Stimulated activated naive B cell treated with anti-CD40 and anti-IgM and Interleukin-4, amounts not matched to agents 10 μg/mL and 1 μg/mL and 100 μg/mL, for 72 hours (primary cell): ENCODE measurements around the gene MTERF2.
A peak's percentile ranks its signal among the peaks of the same experiment; 100 is the strongest.
"Not testable (repeated sequence)": the region's sequence is repeated elsewhere in the genome, so short reads cannot be mapped to it uniquely, and the experiment has no call there.

Experiments
- ATAC-seq, 2 donors: fragments of 150-1000 bp; cut with Tn5 transposase; replicated peaks; 2 replicates each; pipeline ENCODE4 v1.10.0; 2021; ENCODE audit warnings: moderate library complexity in 1 of 2
- DNase-seq: peaks from one replicate; pipeline ENCODE4 v3.0.0; 2021
- H3K27ac Mint-ChIP-seq: one replicate; pipeline ENCODE4 v1.8.0; 2022; ENCODE audit warnings: mild to moderate bottlenecking, mixed read lengths
- H3K27me3 Mint-ChIP-seq, 2 donors: one replicate each; pipeline ENCODE4 v1.8.0; 2022; ENCODE audit warnings: mixed read lengths in 2 of 2
- H3K36me3 Mint-ChIP-seq, 2 donors: one replicate each; pipeline ENCODE4 v1.8.0; 2022; ENCODE audit warnings: mixed read lengths in 2 of 2, mild to moderate bottlenecking in 1 of 2
- H3K4me1 Mint-ChIP-seq, 2 donors: one replicate each; pipeline ENCODE4 v1.8.0; 2022; ENCODE audit warnings: mixed read lengths in 2 of 2, mild to moderate bottlenecking in 1 of 2
- H3K4me3 Mint-ChIP-seq, 2 donors: one replicate each; pipeline ENCODE4 v1.8.0; 2022; ENCODE audit warnings: mild to moderate bottlenecking in 2 of 2, mixed read lengths in 2 of 2, moderate library complexity in 1 of 2
- H3K9me3 Mint-ChIP-seq, 2 donors: one replicate each; pipeline ENCODE4 v1.8.0; 2022; ENCODE audit warnings: mixed read lengths in 2 of 2, mild to moderate bottlenecking in 1 of 2

Gene MTERF2

DNA sequence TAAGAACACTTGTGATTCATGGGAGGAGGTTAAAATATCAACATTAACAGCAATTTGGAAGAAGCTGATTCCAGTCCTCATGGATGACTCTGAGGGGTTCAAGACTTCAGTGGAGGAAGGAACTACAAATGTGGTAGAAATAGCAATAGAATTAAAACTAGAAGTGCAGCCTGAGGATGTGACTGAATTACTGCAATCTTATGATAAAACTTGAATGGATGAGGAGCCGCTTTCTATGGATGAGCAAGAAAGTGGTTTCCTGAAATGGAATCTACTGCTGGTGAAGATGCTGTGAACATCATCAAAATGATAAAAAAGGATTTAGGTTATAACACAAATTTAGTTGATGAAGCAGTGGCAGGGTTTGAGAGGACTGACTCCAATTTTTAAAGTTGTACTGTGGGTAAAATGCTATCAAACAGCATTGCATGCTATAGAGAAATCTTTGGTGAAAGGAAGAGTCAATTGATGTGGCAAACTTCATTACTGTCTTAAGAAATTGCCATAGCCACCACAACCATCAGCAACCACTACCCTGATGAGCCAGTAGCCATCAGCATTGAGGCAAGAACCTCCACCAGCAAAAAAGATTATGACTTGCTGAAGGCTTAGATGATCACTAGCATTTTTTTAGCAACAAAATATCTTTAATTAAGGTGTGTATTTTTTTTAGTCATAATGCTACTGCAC lies 25.9 kb upstream of the MTERF2 start:
- Mint-ChIP-seq H3K27me3 (no peaks in the 10 kb centered on the region), H3K9me3 (peaks cover 0 to 2% of the 10 kb centered on the region in 2 donors), H3K36me3 (peaks cover 10 to 17% of the 10 kb centered on the region in 2 donors), H3K27ac (no peak overlapping the region), H3K4me1 (no peaks in the 10 kb centered on the region), H3K4me3 (no peak overlapping the region)
- no peak for ATAC-seq
- DNase-seq = no peak

DNA sequence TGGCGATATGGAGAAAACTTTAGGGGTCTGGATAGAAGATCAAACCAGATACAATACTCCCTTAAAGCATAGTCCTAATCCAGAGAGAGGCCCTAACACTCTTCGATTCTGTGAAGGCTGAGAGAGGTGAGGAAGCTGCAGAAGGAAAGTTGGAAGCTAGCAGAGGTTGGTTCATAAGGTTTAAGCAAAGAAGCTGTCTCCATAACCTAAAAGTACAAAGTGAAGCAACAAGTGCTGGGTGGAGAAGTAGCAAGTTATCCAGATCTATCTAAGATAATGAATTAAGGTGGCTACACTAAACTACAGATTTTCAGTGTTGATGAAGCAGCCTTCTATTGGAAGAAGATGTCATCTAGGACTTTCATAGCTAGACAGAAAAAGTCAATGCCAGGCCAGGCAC lies 24.6 kb upstream of the MTERF2 start:
- no peak overlapping the region for H3K4me3 Mint-ChIP-seq
- peaks cover 6 to 10% of the 10 kb centered on the region in 2 donors for H3K36me3 Mint-ChIP-seq
- no peak for ATAC-seq
- H3K4me1 Mint-ChIP-seq = no peaks in the 10 kb centered on the region
- peaks cover 0 to 2% of the 10 kb centered on the region in 2 donors for H3K9me3 Mint-ChIP-seq
- H3K27ac Mint-ChIP-seq = no peak overlapping the region
- no peak for DNase-seq
- no peaks in the 10 kb centered on the region for H3K27me3 Mint-ChIP-seq

DNA sequence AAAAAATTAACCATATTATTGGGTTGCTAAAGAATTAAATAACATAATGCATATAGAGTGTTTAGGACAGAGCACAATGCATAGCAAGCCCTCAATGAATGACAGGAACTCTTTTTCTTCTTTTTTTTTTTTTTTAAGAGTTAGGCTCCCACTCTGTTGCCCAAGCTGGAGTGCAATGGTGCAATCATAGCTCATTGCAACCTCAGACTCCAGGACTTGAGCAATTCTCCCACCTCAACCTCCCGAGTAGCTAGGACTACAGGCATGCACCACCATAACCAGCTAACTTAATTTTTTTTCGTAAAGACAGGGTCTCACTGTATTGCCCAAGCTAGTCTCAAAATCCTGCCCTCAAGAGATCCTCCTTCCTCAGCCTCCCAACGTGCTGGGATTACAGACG lies 20.5 kb upstream of the MTERF2 start:
- Mint-ChIP-seq H3K9me3 (peaks cover 0 to 5% of the 10 kb centered on the region in 2 donors), H3K27ac (no peak overlapping the region), H3K27me3 (no peaks in the 10 kb centered on the region), H3K4me1 (no peaks in the 10 kb centered on the region), H3K36me3 (peaks cover 6 to 11% of the 10 kb centered on the region in 2 donors), H3K4me3 (no peak overlapping the region)
- ATAC-seq = no peak
- no peak for DNase-seq

GRCh38 chr12:107002665-107003064 lies 15.7 kb upstream of the MTERF2 start:
- not testable (repeated sequence) for DNase-seq, ATAC-seq, H3K4me3 Mint-ChIP-seq, H3K27me3 Mint-ChIP-seq, H3K4me1 Mint-ChIP-seq, H3K27ac Mint-ChIP-seq, H3K9me3 Mint-ChIP-seq
- peaks cover 16 to 22% of the 10 kb centered on the region in 2 donors for H3K36me3 Mint-ChIP-seq

DNA sequence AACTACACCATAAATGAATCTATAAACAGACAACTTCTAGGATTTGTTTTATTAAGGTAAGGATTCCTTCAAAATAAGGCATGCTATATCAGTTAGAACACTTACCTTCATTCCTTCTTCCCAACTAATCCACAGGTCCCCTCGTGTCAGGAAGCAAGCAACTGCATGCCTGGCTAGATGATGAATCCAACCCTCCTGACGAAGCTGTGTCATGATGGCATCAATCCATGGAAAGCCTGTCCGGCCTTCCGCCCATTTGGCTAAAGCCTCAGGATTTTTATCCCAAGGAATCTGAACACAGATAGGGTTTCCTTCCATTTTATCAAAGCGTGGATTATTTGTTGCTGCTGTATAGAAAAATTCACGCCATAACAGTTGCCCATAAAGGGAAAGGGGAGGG lies 12.5 kb upstream of the MTERF2 start:
- DNase-seq = no peak
- Mint-ChIP-seq H3K4me3 (no peak overlapping the region), H3K27me3 (no peaks in the 10 kb centered on the region), H3K27ac (no peak overlapping the region), H3K9me3 (peaks cover 3 to 4% of the 10 kb centered on the region in 2 donors), H3K4me1 (no peaks in the 10 kb centered on the region), H3K36me3 (peaks cover 26 to 33% of the 10 kb centered on the region in 2 donors)
- no peak for ATAC-seq

DNA sequence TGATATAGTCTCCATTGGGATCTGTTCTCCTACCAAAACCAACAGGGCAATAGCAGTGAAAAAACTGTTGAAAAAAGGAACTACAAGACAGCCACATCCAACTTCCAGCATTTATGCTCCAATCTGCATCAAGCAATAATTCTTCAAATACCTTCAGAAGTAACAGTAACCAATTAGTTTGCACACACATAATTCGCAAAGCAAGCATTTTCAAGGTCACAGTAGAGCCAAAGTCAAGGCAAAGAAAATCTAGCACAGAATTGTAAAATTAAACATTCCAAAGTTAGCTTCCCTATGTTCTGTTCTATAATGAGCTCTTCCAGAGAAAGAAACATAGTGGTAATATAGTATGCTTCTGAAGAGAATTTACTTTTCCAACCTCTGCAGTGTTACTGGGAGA lies 11.0 kb upstream of the MTERF2 start:
- peaks cover 26 to 33% of the 10 kb centered on the region in 2 donors for H3K36me3 Mint-ChIP-seq
- ATAC-seq = no peak

DNA sequence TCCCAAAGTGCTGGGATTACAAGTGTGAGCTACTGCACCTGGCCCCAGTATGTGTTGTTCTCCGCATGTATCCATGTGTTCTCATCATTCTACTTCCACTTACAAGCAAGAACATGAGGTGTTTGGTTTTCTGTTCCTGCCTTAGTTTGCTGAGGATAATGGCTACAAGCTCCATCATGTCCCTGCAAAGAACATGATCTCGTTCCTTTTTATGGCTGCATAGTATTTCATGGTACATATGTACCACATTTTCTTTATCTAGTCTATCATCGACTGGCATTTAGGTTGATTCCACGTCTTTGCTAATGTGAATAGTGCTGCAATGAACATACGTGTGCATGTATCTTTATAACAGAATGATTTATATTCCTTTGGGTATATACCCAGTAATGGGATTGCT lies 9.2 kb upstream of the MTERF2 start:
- H3K4me3 Mint-ChIP-seq, ATAC-seq, DNase-seq, H3K27ac Mint-ChIP-seq, H3K9me3 Mint-ChIP-seq, H3K27me3 Mint-ChIP-seq, H3K4me1 Mint-ChIP-seq: not testable (repeated sequence)
- peaks cover 21 to 27% of the 10 kb centered on the region in 2 donors for H3K36me3 Mint-ChIP-seq

More for the DNA sequence above, 11.0 kb upstream of the MTERF2 start:
- no peak overlapping the region for H3K4me3 Mint-ChIP-seq
- DNase-seq = no peak
- H3K27me3 Mint-ChIP-seq = no peaks in the 10 kb centered on the region
- H3K27ac Mint-ChIP-seq = no peak overlapping the region
- peaks cover 3 to 4% of the 10 kb centered on the region in 2 donors for H3K9me3 Mint-ChIP-seq
- H3K4me1 Mint-ChIP-seq = no peaks in the 10 kb centered on the region

- H3K9me3 Mint-ChIP-seq = peaks cover 2 to 3% of the 10 kb centered on the region in 2 donors
- no peaks in the 10 kb centered on the region for H3K4me1 Mint-ChIP-seq
- ATAC-seq (no peak), DNase-seq (no peak)
- H3K36me3 Mint-ChIP-seq = peaks cover 16 to 23% of the 10 kb centered on the region in 2 donors
- H3K27ac Mint-ChIP-seq = no peak overlapping the region
- no peaks in the 10 kb centered on the region for H3K27me3 Mint-ChIP-seq
- no peak overlapping the region for H3K4me3 Mint-ChIP-seq
Measured at GRCh38 chr12:106994579-106995220, 7.8 kb upstream of the MTERF2 start.

GRCh38 chr12:106987846-106988245 lies 900 bp upstream of the MTERF2 start:
- ATAC-seq (no peak), DNase-seq (no peak)
- H3K36me3 Mint-ChIP-seq = peaks cover 25 to 33% of the 10 kb centered on the region in 2 donors
- H3K4me3 Mint-ChIP-seq = peak overlapping the region; percentile 99
- peaks cover 31 to 40% of the 10 kb centered on the region in 2 donors for H3K4me1 Mint-ChIP-seq
- no peak overlapping the region for H3K27ac Mint-ChIP-seq
- peaks cover 17 to 20% of the 10 kb centered on the region in 2 donors for H3K9me3 Mint-ChIP-seq
- H3K27me3 Mint-ChIP-seq = no peaks in the 10 kb centered on the region

GRCh38 chr12:106986135-106986534 lies 811 bp downstream of the MTERF2 start:
- ATAC-seq (no peak), DNase-seq (no peak)
- Mint-ChIP-seq H3K4me3 (peak overlapping the region; percentile 99), H3K27me3 (no peaks in the 10 kb centered on the region), H3K36me3 (peaks cover 28 to 34% of the 10 kb centered on the region in 2 donors), H3K4me1 (peaks cover 31 to 40% of the 10 kb centered on the region in 2 donors), H3K27ac (no peak overlapping the region), H3K9me3 (peaks cover 17 to 20% of the 10 kb centered on the region in 2 donors)

- H3K27ac Mint-ChIP-seq = no peak overlapping the region
- H3K36me3 Mint-ChIP-seq = peaks cover 28 to 34% of the 10 kb centered on the region in 2 donors
- H3K4me3 Mint-ChIP-seq = peak overlapping the region in 1 of 2 donors; percentile 0
- DNase-seq (no peak), ATAC-seq (no peak)
- peaks cover 31 to 40% of the 10 kb centered on the region in 2 donors for H3K4me1 Mint-ChIP-seq
- H3K9me3 Mint-ChIP-seq = peaks cover 17 to 20% of the 10 kb centered on the region in 2 donors
- no peaks in the 10 kb centered on the region for H3K27me3 Mint-ChIP-seq
Measured at GRCh38 chr12:106985479-106985878, 1.5 kb downstream of the MTERF2 start.

- peak overlapping the region; percentile 78 for H3K27ac Mint-ChIP-seq
- peaks cover 31 to 40% of the 10 kb centered on the region in 2 donors for H3K4me1 Mint-ChIP-seq
- H3K27me3 Mint-ChIP-seq = no peaks in the 10 kb centered on the region
- peaks cover 17 to 20% of the 10 kb centered on the region in 2 donors for H3K9me3 Mint-ChIP-seq
- no peak for DNase-seq
- peaks cover 28 to 34% of the 10 kb centered on the region in 2 donors for H3K36me3 Mint-ChIP-seq
- H3K4me3 Mint-ChIP-seq = no peak overlapping the region
- ATAC-seq = no peak
Measured at GRCh38 chr12:106984588-106985137, 2.3 kb downstream of the MTERF2 start.

DNA sequence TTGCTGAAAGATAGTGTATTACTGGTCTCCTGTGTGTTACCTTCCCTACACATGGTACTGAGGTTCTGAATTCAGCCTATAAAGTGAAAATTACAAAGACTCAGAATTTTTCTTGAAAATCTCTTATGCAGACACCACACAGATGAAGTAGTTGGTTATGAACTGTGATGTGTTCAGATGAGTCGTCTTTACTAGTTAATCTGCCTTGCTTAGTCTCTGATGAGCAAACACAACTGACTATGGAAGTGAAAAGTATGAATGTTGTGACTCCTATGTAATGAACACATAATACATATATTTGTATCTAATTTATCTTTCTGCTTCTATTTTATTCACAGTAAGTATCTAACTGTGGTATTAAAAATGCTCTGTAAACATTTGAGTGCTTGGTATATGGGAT lies 4.7 kb downstream of the MTERF2 start:
- Mint-ChIP-seq H3K4me3 (no peak overlapping the region), H3K4me1 (peaks cover 26 to 33% of the 10 kb centered on the region in 2 donors), H3K9me3 (peaks cover 17 to 20% of the 10 kb centered on the region in 2 donors), H3K27me3 (no peaks in the 10 kb centered on the region), H3K36me3 (peaks cover 32 to 44% of the 10 kb centered on the region in 2 donors), H3K27ac (no peak overlapping the region)
- ATAC-seq = no peak
- no peak for DNase-seq

- Mint-ChIP-seq H3K27ac (no peak overlapping the region), H3K27me3 (no peaks in the 10 kb centered on the region), H3K36me3 (peaks cover 32 to 44% of the 10 kb centered on the region in 2 donors), H3K9me3 (peaks cover 17 to 20% of the 10 kb centered on the region in 2 donors), H3K4me1 (peaks cover 23 to 33% of the 10 kb centered on the region in 2 donors), H3K4me3 (no peak overlapping the region)
- no peak for DNase-seq
- no peak for ATAC-seq
Measured at GRCh38 chr12:106981788-106982187, 5.2 kb downstream of the MTERF2 start.
